HEK293 (cell line): Measurements from ENCODE around the gene NOC2L.

Experiments
- CTCF ChIA-PET: fragments of 350-600 bp; formaldehyde crosslinking; extraction: SDS; loops from one replicate; lab custom pipeline; 2021; ENCODE audit warnings: antibody characterized with exemption; lab: Yijun Ruan, JAX
- POLR2A ChIA-PET: fragments of 300-600 bp; formaldehyde crosslinking; extraction: SDS; loops from one replicate; lab custom pipeline; 2020; ENCODE audit warnings: antibody characterized with exemption, inconsistent platforms; lab: Yijun Ruan, JAX
- H3K27ac ChIP-seq: fragments of 200-500 bp; sonication (Bioruptor generic); 2 replicates; pipeline ENCODE4 v1.5.1; 2014; ENCODE audit warnings: low read depth, low read length, control low read depth, inconsistent platforms; ENCODE audit errors: extremely low read depth
- H3K36me3 ChIP-seq, 2 experiments: fragments of 200-500 bp in 1 of 2; sonication (Bioruptor generic) in 1 of 2; 1 replicate in 1 of 2; 2 replicates in 1 of 2; pipeline ENCODE4 v1.5.1; 2014 to 2017; ENCODE audit warnings: inconsistent platforms in 2 of 2, low read length in 2 of 2; ENCODE audit not compliant: control insufficient read depth in 2 of 2, insufficient read depth in 1 of 2
- H3K4me1 ChIP-seq: fragments of 200-500 bp; sonication (Bioruptor generic); 2 replicates; pipeline ENCODE4 v1.5.1; 2014; ENCODE audit warnings: mild to moderate bottlenecking, low read length, inconsistent platforms; ENCODE audit not compliant: control insufficient read depth, insufficient read depth
- H3K4me3 ChIP-seq: 2 replicates; pipeline ENCODE4 v1.5.1; 2011; ENCODE audit warnings: low read depth, mild to moderate bottlenecking, control low read depth, low read length, moderate library complexity
- H3K9me3 ChIP-seq: fragments of 200-500 bp; sonication (Bioruptor generic); 2 replicates; pipeline ENCODE4 v1.5.1; 2014; ENCODE audit warnings: low read depth, low read length, inconsistent platforms; ENCODE audit not compliant: control insufficient read depth, insufficient read depth
- BCL11A ChIP-seq: fragments of 450-650 bp; formaldehyde crosslinking; IDR thresholded peaks from 2 replicates; pipeline ENCODE4 v1.5.1; 2016; ENCODE audit warnings: low read depth, missing biosample characterization, missing genetic modification characterization
- BCL6B ChIP-seq: fragments of 450-650 bp; formaldehyde crosslinking; IDR thresholded peaks from 2 replicates; pipeline ENCODE4 v1.5.1; 2017; ENCODE audit warnings: missing biosample characterization, missing genetic modification characterization
- GLIS2 ChIP-seq: fragments of 450-650 bp; formaldehyde crosslinking; IDR thresholded peaks from 2 replicates; pipeline ENCODE4 v1.5.1; 2016; ENCODE audit warnings: missing biosample characterization, missing genetic modification characterization
- KLF16 ChIP-seq: fragments of 450-650 bp; formaldehyde crosslinking; IDR thresholded peaks from 2 replicates; pipeline ENCODE4 v1.5.1; 2017; ENCODE audit warnings: missing biosample characterization, missing genetic modification characterization
- KLF7 ChIP-seq: fragments of 450-650 bp; formaldehyde crosslinking; IDR thresholded peaks from 2 replicates; pipeline ENCODE4 v1.5.1; 2016; ENCODE audit warnings: missing biosample characterization, missing genetic modification characterization, borderline replicate concordance
- KLF9 ChIP-seq: fragments of 450-650 bp; formaldehyde crosslinking; IDR thresholded peaks from 2 replicates; pipeline ENCODE4 v1.5.1; 2016; ENCODE audit warnings: missing biosample characterization, missing genetic modification characterization, low read depth
- MEIS1 ChIP-seq: sonication (generic); formaldehyde crosslinking; IDR thresholded peaks from 2 replicates; pipeline ENCODE4 v1.8.1; 2022; ENCODE audit warnings: missing genetic modification reagents, mild to moderate bottlenecking, borderline replicate concordance
- SALL2 ChIP-seq: fragments of 450-650 bp; formaldehyde crosslinking; IDR thresholded peaks from 2 replicates; pipeline ENCODE4 v1.5.0; 2017; ENCODE audit warnings: missing biosample characterization, mild to moderate bottlenecking, missing genetic modification characterization, borderline replicate concordance
- SCRT1 ChIP-seq: fragments of 450-650 bp; formaldehyde crosslinking; IDR thresholded peaks from 2 replicates; pipeline ENCODE4 v1.5.1; 2016; ENCODE audit warnings: missing biosample characterization, missing genetic modification characterization, borderline replicate concordance
- SP7 ChIP-seq: fragments of 450-650 bp; formaldehyde crosslinking; IDR thresholded peaks from 2 replicates; pipeline ENCODE4 v1.5.1; 2016; ENCODE audit warnings: missing biosample characterization, missing genetic modification characterization
- ZFP41 ChIP-seq: fragments of 450-650 bp; formaldehyde crosslinking; IDR thresholded peaks from 2 replicates; pipeline ENCODE4 v1.5.1; 2016; ENCODE audit warnings: missing biosample characterization, missing genetic modification characterization, borderline replicate concordance
- ZNF10 ChIP-seq: fragments of 450-650 bp; formaldehyde crosslinking; IDR thresholded peaks from 2 replicates; pipeline ENCODE4 v1.5.1; 2017; ENCODE audit warnings: missing biosample characterization, missing genetic modification characterization
- ZNF112 ChIP-seq: fragments of 450-650 bp; formaldehyde crosslinking; IDR thresholded peaks from 2 replicates; pipeline ENCODE4 v1.5.0; 2017; ENCODE audit warnings: missing biosample characterization, missing genetic modification characterization
- ZNF114 ChIP-seq: fragments of 450-650 bp; formaldehyde crosslinking; IDR thresholded peaks from 2 replicates; pipeline ENCODE4 v1.5.0; 2017; ENCODE audit warnings: missing biosample characterization, missing genetic modification characterization
- ZNF121 ChIP-seq: fragments of 450-650 bp; formaldehyde crosslinking; IDR thresholded peaks from 2 replicates; pipeline ENCODE4 v1.5.1; 2016; ENCODE audit warnings: missing biosample characterization, missing genetic modification characterization
- ZNF146 ChIP-seq: fragments of 450-650 bp; formaldehyde crosslinking; IDR thresholded peaks from 2 replicates; pipeline ENCODE4 v1.5.1; 2016; ENCODE audit warnings: missing biosample characterization, missing genetic modification characterization
- ZNF184 ChIP-seq: fragments of 450-650 bp; IDR thresholded peaks from 2 replicates; pipeline ENCODE4 v1.5.1; 2018; ENCODE audit warnings: missing biosample characterization, mild to moderate bottlenecking, missing genetic modification characterization
- ZNF2 ChIP-seq: fragments of 450-650 bp; formaldehyde crosslinking; IDR thresholded peaks from 2 replicates; pipeline ENCODE4 v1.5.1; 2016; ENCODE audit warnings: missing biosample characterization, missing genetic modification characterization
- ZNF280D ChIP-seq: fragments of 450-650 bp; formaldehyde crosslinking; IDR thresholded peaks from 2 replicates; pipeline ENCODE4 v1.5.1; 2016; ENCODE audit warnings: missing biosample characterization, missing genetic modification characterization
- ZNF362 ChIP-seq: fragments of 450-650 bp; formaldehyde crosslinking; IDR thresholded peaks from 2 replicates; pipeline ENCODE4 v1.5.1; 2016; ENCODE audit warnings: missing biosample characterization, missing genetic modification characterization
- ZNF394 ChIP-seq: fragments of 450-650 bp; formaldehyde crosslinking; IDR thresholded peaks from 2 replicates; pipeline ENCODE4 v1.5.1; 2016; ENCODE audit warnings: missing biosample characterization, missing genetic modification characterization, mild to moderate bottlenecking, moderate library complexity, borderline replicate concordance
- ZNF529 ChIP-seq: fragments of 450-650 bp; formaldehyde crosslinking; IDR thresholded peaks from 2 replicates; pipeline ENCODE4 v1.5.1; 2017; ENCODE audit warnings: missing genetic modification characterization, missing biosample characterization; ENCODE audit not compliant: insufficient replicate concordance
- ZNF549 ChIP-seq: fragments of 450-650 bp; IDR thresholded peaks from 2 replicates; pipeline ENCODE4 v1.5.1; 2018; ENCODE audit warnings: missing biosample characterization, missing genetic modification characterization, mild to moderate bottlenecking, inconsistent platforms, moderate library complexity
- ZNF555 ChIP-seq: fragments of 450-650 bp; formaldehyde crosslinking; conservative IDR thresholded peaks from 2 replicates; pipeline ENCODE4 v1.5.1; 2017; ENCODE audit warnings: missing biosample characterization, mild to moderate bottlenecking, missing genetic modification characterization, inconsistent platforms
- ZNF560 ChIP-seq: fragments of 450-650 bp; formaldehyde crosslinking; IDR thresholded peaks from 2 replicates; pipeline ENCODE4 v1.5.1; 2017; ENCODE audit warnings: missing biosample characterization, missing genetic modification characterization, borderline replicate concordance
- ZNF623 ChIP-seq: fragments of 450-650 bp; formaldehyde crosslinking; IDR thresholded peaks from 2 replicates; pipeline ENCODE4 v1.5.1; 2016; ENCODE audit warnings: missing biosample characterization, missing genetic modification characterization
- ZNF645 ChIP-seq: fragments of 450-650 bp; formaldehyde crosslinking; IDR thresholded peaks from 2 replicates; pipeline ENCODE4; 2016; ENCODE audit warnings: missing biosample characterization, missing genetic modification characterization
- ZNF747 ChIP-seq: fragments of 450-650 bp; formaldehyde crosslinking; IDR thresholded peaks from 2 replicates; pipeline ENCODE4 v1.5.1; 2016; ENCODE audit warnings: missing biosample characterization, missing genetic modification characterization

The NOC2L gene

GRCh38 chr1:1001057-1001783, 42.2 kb upstream of the NOC2L start (continued):
- TF ChIP-seq KLF7 (tag by site-specific recombination) (0 out of 2 replicates have a peak, but pooled peaks have one; percentile 1), ZNF529 (tag by site-specific recombination) (peak; percentile 3), ZNF121 (tag by site-specific recombination) (0 out of 2 replicates have a peak, but pooled peaks have one; percentile 22), GLIS2 (peak; percentile 88), SALL2 (no peak), KLF9 (peak; percentile 52; the same call in 1 of the 2 replicates), KLF16 (0 out of 2 replicates have a peak, but pooled peaks have one; percentile 13), ZNF645 (tag by site-specific recombination) (no peak)

DNA sequence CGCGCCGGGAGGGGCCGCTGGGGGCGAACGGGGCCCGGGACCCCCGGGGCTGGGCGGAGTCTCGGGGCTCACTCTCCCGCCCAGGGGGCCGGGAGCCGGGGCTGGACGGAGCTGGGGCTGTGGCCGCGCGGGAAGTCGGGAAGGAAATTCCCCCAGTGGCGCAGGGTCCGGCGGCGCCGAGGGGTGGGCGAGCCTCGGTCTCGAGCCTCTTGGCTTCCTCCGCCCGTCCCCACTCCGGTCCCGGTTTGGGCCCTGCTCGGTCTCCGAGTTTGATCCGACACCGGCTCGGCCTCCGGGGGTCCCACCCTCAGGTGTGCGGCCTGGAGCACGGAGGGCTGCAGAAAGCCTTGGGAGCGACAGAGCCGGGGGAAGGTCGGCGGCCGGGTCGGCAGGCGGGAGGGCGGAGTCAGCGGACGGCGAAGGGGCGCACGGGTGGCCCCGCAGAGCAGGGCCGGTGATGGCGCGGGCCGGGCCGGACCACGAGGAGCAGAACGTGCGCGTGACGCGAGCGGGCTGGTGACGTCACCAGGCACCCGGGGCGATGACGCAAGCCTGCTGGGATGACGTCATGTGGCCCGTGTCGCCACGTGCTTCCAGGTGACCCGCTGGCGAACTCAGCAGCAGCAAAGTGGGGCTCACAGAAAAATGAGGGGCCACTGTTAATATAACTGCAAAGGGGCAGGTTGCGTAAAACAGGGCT, 41.5 kb upstream of the NOC2L start:
- peak overlapping the region; percentile 74 for H3K4me3 ChIP-seq
- ChIA-PET CTCF (interaction anchor here (0.6 to 2.3 kb wide), 3 partner anchors 14 to 63 kb away, joined by 4 to 20 read pairs (median 10); partner anchors contain the start of gene ISG15), POLR2A (interaction anchor here (1.0 to 6.5 kb wide), 9 partner anchors 13 to 318 kb away, joined by 3 to 44 read pairs (median 4); partner anchors contain the start of genes AGRN and ISG15)
- peaks cover 0 to 40% of the 10 kb centered on the region in 2 experiments; a peak in 2 of 3 replicates for H3K36me3 ChIP-seq
- no peaks in the 10 kb centered on the region for H3K9me3 ChIP-seq
- H3K27ac ChIP-seq: peak overlapping the region; percentile 97
- H3K4me1 ChIP-seq: 0 out of 2 replicates have a peak, but pooled peaks cover 3% of the 10 kb centered on the region
- TF ChIP-seq BCL11A (peak; percentile 97), ZNF555 (tag by site-specific recombination) (no peak), MEIS1 (CRISPR knock-in tag) (no peak; the same call in 1 of the 2 replicates), SCRT1 (no peak; the same call in 1 of the 2 replicates), ZNF560 (no peak), ZNF2 (peak; percentile 76), ZNF184 (tag by site-specific recombination) (peak; percentile 90), ZNF549 (tag by site-specific recombination) (no peak), SP7 (tag by site-specific recombination) (peak; percentile 97), ZFP41 (tag by site-specific recombination) (no peak), ZNF623 (tag by site-specific recombination) (peak; percentile 33; the same call in 1 of the 2 replicates), ZNF10 (tag by site-specific recombination) (peak; percentile 85), ZNF280D (tag by site-specific recombination) (no peak), ZNF112 (tag by site-specific recombination) (no peak; the same call in 1 of the 2 replicates), ZNF121 (tag by site-specific recombination) (peak; percentile 78; the same call in 1 of the 2 replicates), ZNF394 (tag by site-specific recombination) (peak; percentile 77; the same call in 1 of the 2 replicates), SALL2 (peak; percentile 92), ZNF114 (no peak), ZNF146 (peak; percentile 76), ZNF362 (tag by site-specific recombination) (no peak), BCL6B (tag by site-specific recombination) (no peak), ZNF747 (tag by site-specific recombination) (no peak)
